ENCODE measurements around the gene NFKBIA. TPM values are rescaled to one million over a fixed set of nuclear protein-coding genes. Genes with fewer than 3 reads are reported as not detected.
"Not testable (repeated sequence)": the region's sequence is repeated elsewhere in the genome, so short reads cannot be mapped to it uniquely, and the experiment has no call there.

NFKBIA gene, protein sequence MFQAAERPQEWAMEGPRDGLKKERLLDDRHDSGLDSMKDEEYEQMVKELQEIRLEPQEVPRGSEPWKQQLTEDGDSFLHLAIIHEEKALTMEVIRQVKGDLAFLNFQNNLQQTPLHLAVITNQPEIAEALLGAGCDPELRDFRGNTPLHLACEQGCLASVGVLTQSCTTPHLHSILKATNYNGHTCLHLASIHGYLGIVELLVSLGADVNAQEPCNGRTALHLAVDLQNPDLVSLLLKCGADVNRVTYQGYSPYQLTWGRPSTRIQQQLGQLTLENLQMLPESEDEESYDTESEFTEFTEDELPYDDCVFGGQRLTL
- 128 and 166 TPM in 2 replicates for total RNA-seq

GRCh38 chr14:35404449-35405303 lies at the start of gene NFKBIA:
NFKBIA (minus strand) TSS chr14:35404749; CDS start chr14:35404644, 105 bp downstream.
- peak; percentile 54 for DNase-seq (ENCODE audit: low read depth, low spot score)

DNA sequence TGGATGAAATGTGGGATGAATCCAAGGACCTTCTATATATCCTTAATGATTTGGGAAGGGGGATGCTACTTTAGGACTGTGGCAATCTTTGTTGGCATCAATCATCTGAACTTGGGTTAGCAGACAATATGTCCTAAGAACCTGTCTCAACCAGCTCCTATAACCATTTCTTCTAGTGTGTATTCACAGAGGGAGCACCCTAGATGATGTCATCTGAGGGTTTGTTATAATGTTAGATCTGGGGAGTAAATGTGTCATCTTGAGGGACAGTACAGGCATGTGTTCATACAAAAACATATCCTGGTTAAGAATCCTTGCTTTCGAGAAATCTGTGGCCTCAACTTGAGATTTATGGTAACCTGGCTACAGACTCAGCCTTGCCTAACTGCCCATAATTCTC lies 41.9 kb upstream of the NFKBIA start:
- DNase-seq (ENCODE audit: low read depth, low spot score): no peak

GRCh38 chr14:35444104-35444503 lies 39.6 kb upstream of the NFKBIA start:
- no peak for DNase-seq (ENCODE audit: low read depth, low spot score)

- no peak for DNase-seq (ENCODE audit: low read depth, low spot score)
Measured at GRCh38 chr14:35441160-35441559, 36.6 kb upstream of the NFKBIA start.

DNA sequence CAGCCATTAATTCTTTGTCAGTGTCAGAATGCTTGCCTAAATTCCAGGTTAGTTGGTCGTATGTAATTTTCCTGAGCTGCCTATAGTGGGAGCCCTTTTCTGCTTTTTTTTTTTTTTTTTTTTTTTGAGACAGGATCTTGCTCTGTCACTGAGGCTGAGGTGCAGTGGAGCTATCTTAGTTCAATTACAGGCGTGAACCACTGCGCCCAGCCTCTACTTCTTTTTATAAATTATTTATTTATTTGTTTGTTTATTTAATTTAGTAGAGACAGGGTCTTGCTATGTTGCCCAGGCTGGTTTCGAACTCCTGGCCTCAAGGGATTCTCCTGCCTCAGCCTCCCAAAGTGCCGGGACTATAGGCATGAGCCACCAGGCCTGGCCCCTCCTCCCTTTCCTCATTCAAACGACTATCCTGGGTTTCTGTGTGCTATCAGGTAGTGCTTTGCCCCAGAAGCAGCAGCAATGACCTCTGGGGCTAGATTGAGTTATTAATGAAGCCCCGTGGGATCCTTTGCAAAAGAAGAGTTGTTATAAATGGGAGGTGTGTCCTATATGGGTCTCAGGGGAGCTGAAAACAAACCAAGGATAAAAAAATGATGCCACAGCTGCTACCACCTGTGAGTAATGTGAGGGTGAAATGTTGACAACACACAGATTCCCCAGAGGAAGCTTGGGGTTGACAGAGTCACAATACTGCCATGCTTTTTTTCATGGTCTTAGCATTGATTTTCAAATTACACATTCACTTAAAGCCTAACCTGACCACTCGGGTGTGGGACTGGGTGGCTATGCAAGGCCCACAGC lies 34.6 kb upstream of the NFKBIA start:
- no peak for DNase-seq (ENCODE audit: low read depth, low spot score)

DNA sequence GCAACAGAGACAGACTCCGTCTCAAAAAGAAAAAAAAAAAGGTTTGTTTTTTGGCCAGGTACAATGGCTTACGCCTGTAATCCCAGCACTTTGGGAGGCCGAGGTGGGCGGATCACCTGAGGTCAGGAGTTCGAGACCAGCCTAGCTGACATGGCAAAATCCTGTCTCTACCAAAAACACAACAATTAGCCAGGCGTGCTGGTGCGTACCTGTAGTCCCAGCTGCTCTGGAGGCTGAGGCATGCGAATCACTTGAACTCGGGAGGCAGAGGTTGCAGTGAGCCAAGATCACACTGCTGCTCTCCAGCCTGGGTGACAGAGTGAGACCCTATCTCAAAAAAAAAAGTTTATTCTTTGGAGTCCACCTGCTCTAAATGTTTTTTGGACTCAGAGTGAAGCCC lies 33.9 kb upstream of the NFKBIA start:
- not testable (repeated sequence) for DNase-seq (ENCODE audit: low read depth, low spot score)

DNA sequence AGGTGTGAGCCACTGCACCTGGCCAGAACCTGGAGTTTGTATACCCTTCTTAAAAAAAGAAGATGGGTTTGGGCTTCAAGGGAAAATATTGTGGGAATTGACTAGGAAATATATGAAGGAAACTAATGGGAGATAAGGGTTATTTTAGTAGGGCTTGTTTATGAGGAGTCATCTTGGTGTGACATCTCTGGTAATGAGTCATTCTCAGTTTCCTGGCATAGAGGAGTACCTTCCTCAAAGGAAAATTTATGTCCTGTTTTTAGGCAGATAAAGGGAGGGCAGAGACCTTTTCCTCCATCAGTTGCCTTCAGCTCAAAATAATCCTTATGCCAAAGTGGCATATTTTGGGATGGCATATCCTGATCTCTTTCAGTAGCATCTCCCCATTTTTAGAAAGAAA lies 30.6 kb upstream of the NFKBIA start:
- no peak for DNase-seq (ENCODE audit: low read depth, low spot score)

DNA sequence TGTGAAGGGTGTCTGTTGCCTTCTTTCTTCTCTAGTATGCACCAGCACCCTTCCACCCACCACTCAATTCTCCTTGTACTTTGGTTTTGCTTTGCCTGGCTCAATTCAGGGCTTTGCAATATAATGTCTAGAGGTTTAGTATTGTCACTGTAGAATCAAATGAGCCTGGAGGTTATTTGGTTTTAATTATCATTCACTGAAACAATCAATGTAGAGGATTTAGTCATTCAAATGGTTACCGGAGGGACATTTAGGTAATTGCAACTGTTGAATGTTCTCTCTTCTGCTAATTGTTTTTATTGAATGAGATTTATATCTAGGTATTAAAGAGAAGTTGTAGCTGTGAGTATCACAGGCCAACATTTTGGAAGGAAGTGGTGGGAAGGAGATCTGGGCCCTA lies 29.3 kb upstream of the NFKBIA start:
- DNase-seq (ENCODE audit: low read depth, low spot score): no peak

GRCh38 chr14:35430459-35431199 lies 26.1 kb upstream of the NFKBIA start:
- no peak for DNase-seq (ENCODE audit: low read depth, low spot score)

DNA sequence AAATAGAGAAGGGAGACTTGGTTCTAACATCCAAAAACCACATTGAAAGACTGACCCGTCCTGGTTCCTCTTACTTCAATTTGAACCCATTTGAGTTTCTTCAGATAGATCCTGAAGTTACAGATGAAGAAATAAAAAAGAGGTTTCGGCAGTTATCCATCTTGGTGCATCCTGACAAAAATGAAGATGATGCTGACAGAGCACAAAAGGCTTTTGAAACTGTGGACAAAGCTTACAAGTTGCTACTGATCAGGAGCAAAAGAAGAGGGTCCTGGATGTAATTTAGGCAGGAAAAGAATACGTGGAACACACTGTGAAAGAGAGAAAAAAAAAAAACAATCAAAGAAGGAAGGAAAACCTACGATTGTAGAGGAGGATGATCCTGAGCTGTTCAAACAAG lies 25.4 kb upstream of the NFKBIA start:
- DNase-seq (ENCODE audit: low read depth, low spot score): no peak

DNA sequence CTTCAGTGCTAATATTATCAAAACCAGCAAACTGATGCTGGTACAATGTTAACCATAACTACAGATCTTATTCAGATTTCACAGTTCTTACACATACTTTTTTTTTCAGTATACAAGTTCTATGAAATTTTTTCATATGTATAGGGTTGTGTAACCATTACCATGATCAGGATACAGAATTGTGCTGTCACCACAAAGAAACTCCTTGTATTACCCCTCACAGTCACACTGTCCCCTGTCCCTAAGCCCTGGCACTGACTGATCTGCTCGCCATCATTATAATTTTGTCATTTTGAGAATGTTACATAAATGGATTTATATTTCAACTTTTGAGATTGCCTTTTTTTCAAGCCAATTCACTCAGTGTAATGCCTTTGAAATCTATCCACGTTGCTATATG lies 21.3 kb upstream of the NFKBIA start:
- no peak for DNase-seq (ENCODE audit: low read depth, low spot score)

GRCh38 chr14:35423621-35424020 lies 19.1 kb upstream of the NFKBIA start:
- no peak for DNase-seq (ENCODE audit: low read depth, low spot score)

GRCh38 chr14:35420036-35420811 lies 15.7 kb upstream of the NFKBIA start:
- no peak for DNase-seq (ENCODE audit: low read depth, low spot score)

GRCh38 chr14:35419429-35419841 lies 14.9 kb upstream of the NFKBIA start:
- no peak for DNase-seq (ENCODE audit: low read depth, low spot score)

GRCh38 chr14:35418093-35418492 lies 13.5 kb upstream of the NFKBIA start:
- no peak for DNase-seq (ENCODE audit: low read depth, low spot score)

DNA sequence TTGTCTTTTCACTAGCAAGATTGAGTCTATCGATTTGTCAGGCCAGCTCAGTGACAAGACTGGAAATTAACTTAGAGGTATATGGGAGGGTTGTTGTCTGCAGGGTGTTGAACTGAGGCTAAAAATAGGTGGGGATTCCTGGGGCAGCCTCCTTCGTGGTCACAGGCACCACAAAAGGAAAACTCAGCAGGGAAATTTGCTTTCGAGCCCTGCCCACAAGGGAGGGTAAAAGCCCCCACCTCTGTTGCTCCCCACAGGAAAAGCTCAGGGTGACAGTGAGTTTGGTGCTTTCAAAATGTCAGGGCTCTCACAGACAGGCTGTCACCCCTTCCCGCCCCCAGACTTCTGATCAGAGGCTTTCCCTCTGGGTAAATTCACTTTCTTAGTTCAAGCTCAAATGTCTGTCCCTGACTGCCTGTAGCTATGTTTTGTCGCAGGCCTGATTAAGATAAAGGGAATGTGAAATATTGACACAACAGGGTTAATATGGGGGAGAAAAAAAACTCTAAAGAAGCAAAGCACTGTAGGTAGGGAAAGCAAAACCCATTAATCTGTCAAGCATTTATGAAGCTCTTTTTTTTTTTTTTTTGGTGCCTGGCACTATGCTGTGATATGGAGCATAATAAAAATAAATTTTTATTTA lies 11.7 kb upstream of the NFKBIA start:
- DNase-seq (ENCODE audit: low read depth, low spot score): no peak

GRCh38 chr14:35414365-35414764 lies 9.8 kb upstream of the NFKBIA start:
- peak; percentile 71 for DNase-seq (ENCODE audit: low read depth, low spot score)

DNA sequence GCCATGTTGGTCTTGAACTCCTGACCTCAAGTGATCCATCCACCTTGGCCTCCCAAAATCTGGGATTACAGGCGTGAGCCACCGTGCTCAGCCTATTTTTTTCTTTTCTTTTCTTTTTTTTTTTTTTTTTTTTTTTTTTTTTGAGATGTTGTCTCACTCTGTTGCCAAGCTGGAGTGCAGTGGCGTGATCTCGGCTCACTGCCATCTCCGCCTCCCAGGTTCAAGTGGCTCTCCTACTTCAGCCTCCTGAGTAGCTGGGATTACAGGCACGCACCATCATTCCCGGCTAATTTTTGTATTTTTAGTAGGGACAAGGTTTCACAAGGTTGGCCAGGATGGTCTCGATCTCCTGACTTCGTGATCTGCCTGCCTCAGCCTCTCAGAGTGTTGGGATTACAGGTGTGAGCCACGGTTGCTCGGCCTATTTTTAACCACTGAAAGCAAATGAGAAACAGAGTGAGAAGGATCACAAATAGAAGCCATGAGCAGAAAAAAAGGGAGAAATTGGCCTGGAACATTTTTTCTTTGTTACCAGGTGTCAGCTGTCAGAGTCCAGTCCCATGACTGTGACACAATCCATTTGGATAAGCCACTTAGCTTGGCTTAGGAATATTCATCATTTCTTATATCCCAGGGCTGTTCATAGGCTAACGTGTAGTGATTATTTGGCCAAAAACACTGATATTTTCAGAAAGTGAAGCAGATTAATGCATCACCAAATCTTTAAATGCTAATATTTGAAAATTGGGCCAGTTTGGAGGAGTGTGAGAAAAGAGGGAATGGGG lies 7.9 kb upstream of the NFKBIA start:
- no peak for DNase-seq (ENCODE audit: low read depth, low spot score)

- no peak for DNase-seq (ENCODE audit: low read depth, low spot score)
Measured at GRCh38 chr14:35410858-35411257, 6.3 kb upstream of the NFKBIA start.
